Right lobe of liver (tissue), 6 donors: ENCODE measurements around the gene BCKDK. TPM values are rescaled to one million over a fixed set of nuclear protein-coding genes. Genes with fewer than 3 reads are reported as not detected.

ENCODE experiments used
- ATAC-seq, 4 donors: fragments of 200-7000 bp; cut with Tn5 transposase; one replicate each; pipeline ENCODE4 v1.9.1; 2020; ENCODE audit warnings: mild to moderate bottlenecking in 4 of 4, moderate library complexity in 4 of 4
- DNase-seq, 3 donors: peaks; one replicate each; pipeline ENCODE4 v3.0.0-alpha.2; 2020
- H3K27ac ChIP-seq, 3 donors: fragments of 200-600 bp; one replicate each; pipeline ENCODE4 v1.8.0; 2022
- H3K27me3 ChIP-seq, 2 donors: fragments of 200-600 bp; one replicate each; pipeline ENCODE4 v1.8.0; 2022
- H3K36me3 ChIP-seq, 4 donors: fragments of 200-600 bp; sonication (generic) in 1 of 4; one replicate each; pipeline versions ENCODE4 v1.5.1 to v1.8.0; 2017 to 2022; ENCODE audit warnings: control low read depth in 1 of 4
- H3K4me1 ChIP-seq, 4 donors: fragments of 200-600 bp; sonication (generic) in 1 of 4; one replicate each; pipeline versions ENCODE4 v1.5.1 to v1.8.0; 2017 to 2022; ENCODE audit warnings: control low read depth in 1 of 4
- H3K4me3 ChIP-seq, 3 donors: fragments of 200-600 bp; one replicate each; pipeline ENCODE4 v1.8.0; 2022
- H3K9me3 ChIP-seq, 4 donors: fragments of 200-600 bp; sonication (generic) in 1 of 4; one replicate each; pipeline versions ENCODE4 v1.5.1 to v1.8.0; 2017 to 2022; ENCODE audit warnings: control low read depth in 1 of 4
- CTCF ChIP-seq, 4 donors: fragments of 200-600 bp in 3 of 4; fragments of 450-650 bp in 1 of 4; IDR thresholded peaks; one replicate each; pipeline versions ENCODE4 v1.5.1 to v1.8.0; 2016 to 2022; ENCODE audit warnings: antibody characterized with exemption in 4 of 4, mild to moderate bottlenecking in 2 of 4
- POLR2A ChIP-seq: fragments of 450-650 bp; IDR thresholded peaks from one replicate; pipeline ENCODE4 v1.6.1; 2017; ENCODE audit warnings: antibody characterized with exemption, mild to moderate bottlenecking
- WGBS: methylation state at CpG from one replicate; pipeline ENCODE4 v1.1.6; 2018; ENCODE audit warnings: low coverage, low lambda C conversion rate; ENCODE audit not compliant: insufficient coverage; ENCODE audit errors: missing lambda C conversion rate; 5-methylcytosine and 5-hydroxymethylcytosine counted together
- intact Hi-C, 2 donors: fragments of 100-400 bp; cut with DNase I; formaldehyde crosslinking; loops; one replicate each; pipeline versions ENCODE4 v1.11.2 to v1.14.1; 2022
- total RNA-seq, 6 experiments: library from RNA; depleted of rRNA in 2 of 6; stranded (reverse); fragments of >200 nt in 2 of 6; fragmentation: NEBNext Ultra II Directional in 3 of 6; extraction: Animal tissue kit (Norgen Biotek cat#: 25700) in 3 of 6; gene quantifications; one replicate each; pipeline versions ENCODE4 v1.1.0 to v1.2.4, GENCODE V29; 2016 to 2023
- donor health status: DM: no; HTN: yes; CAD: no.
- donor health status: DM: no; HTN: no; CAD: no.
- donor health status: DM: no; HTN: no; CAD: no.
- donor health status: DM: no; HTN: yes; CAD: no.
- donor health status: DM: no; HTN: yes; CAD: no.

BCKDK gene
- total RNA-seq, 6 experiments from 2014 or later = 34.8 to 61.5 (median 41.8) TPM

GRCh38 chr16:31087481-31087880 is 20.7 kb upstream of the BCKDK start:
- TF ChIP-seq CTCF (IDR thresholded peaks at IDR 0.05) (no peak), POLR2A (no peak)
- H3K27ac ChIP-seq = no peak overlapping the region
- peaks cover 0 to 69% (median 33%) of the 10 kb centered on the region in 4 donors for H3K36me3 ChIP-seq
- no peak overlapping the region for H3K4me3 ChIP-seq
- DNase-seq (no peak), ATAC-seq (no peak)
- H3K27me3 ChIP-seq = no peaks in the 10 kb centered on the region
- intact Hi-C loops = loop anchor here in 1 of 2 donors (10.0 kb wide), 1 partner anchor 103 kb away; the partner anchor contains the start of gene HSD3B7
- 57% methylated on average over 1 of the region's 8 CpGs for WGBS
- no peaks in the 10 kb centered on the region for H3K9me3 ChIP-seq
- peaks cover 0 to under 1% (median 0%) of the 10 kb centered on the region in 4 donors for H3K4me1 ChIP-seq

DNA sequence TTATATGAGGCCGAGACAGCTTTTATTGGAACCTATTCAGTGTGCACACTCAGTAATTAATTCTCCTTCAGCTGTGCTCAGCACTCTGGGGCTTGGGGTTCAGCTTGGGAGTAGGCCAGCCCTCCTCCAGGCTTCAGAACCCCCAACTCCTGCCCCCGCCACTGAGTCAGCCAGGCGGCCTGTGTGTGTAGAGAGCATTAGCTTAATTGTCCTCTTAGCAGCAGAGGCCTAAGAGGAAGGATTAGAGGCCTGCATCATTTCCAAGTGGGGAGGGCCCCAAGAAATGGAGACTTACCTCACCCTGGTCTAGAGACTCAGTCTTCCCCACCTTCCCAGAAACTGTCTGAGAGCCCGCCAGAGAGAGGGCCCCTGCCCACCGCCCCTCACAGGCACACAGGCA is 20.2 kb upstream of the BCKDK start:
- intact Hi-C loops = loop anchor here in 1 of 2 donors (10.0 kb wide), 1 partner anchor 103 kb away; the partner anchor contains the start of gene HSD3B7
- Histone ChIP-seq H3K4me1 (peaks cover 0 to 5% (median 0%) of the 10 kb centered on the region in 4 donors), H3K4me3 (no peak overlapping the region), H3K27ac (no peak overlapping the region), H3K36me3 (peaks cover 0 to 70% (median 33%) of the 10 kb centered on the region in 4 donors), H3K9me3 (no peaks in the 10 kb centered on the region), H3K27me3 (no peaks in the 10 kb centered on the region)
- ATAC-seq = no peak
- 80% methylated on average over 1 of the region's 5 CpGs for WGBS
- no peak for DNase-seq
- no peak for TF ChIP-seq POLR2A
- TF ChIP-seq CTCF (IDR thresholded peaks at IDR 0.05) = no peak

DNA sequence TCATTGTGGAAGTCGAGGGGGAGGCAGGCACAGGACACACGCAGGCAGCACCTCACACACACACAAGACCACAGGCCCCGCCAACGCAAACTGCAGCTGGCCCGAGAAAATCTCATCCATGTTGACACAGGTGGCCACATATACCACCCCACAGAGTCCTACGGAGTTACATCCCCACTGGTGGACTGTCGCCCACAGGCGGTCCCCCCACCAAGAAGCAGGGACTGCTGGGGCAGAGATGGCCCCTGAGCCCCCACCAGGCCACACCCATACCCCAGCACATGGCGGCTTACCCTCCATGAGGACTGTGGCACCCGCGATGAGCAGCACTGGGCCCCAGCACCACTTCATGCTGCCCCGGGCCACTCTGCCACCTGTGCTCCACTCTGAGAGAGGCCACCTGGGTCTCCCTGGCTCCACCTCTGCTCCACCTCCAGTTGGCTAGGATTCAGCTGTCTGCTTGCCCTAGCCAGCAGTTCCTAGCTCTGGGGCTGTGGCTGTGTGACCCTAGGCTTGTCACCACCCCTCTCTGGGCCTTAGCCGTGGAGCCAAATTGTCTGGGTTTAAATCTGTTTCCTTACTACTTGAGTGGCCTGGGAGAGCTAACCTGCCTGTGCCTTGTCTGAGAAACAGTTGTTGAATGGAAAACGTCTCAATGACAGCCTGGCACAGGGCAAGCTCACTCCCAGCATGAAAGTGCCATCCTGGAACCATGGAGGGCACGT is 19.6 kb upstream of the BCKDK start, which contains the start of gene PRSS53:
TSS of gene PRSS53 (minus strand) at position 485 of the 725 bp plus-strand sequence. CDS start at position 351, 134 bp downstream.
- WGBS = 54% methylated on average over 3 of the region's 15 CpGs
- H3K27ac ChIP-seq = no peak within 1 kb of the TSS
- intact Hi-C loops = loop anchor here in 1 of 2 donors (10.0 kb wide), 1 partner anchor 104 kb away; the partner anchor contains the start of gene HSD3B7
- no peaks in the 10 kb centered on the region for H3K9me3 ChIP-seq
- TF ChIP-seq CTCF (IDR thresholded peaks at IDR 0.05) = no peak
- TF ChIP-seq POLR2A = no peak
- H3K36me3 ChIP-seq = peaks cover 0 to 70% (median 31%) of the 10 kb centered on the region in 4 donors
- no peak for DNase-seq
- no peak for ATAC-seq
- no peaks in the 10 kb centered on the region for H3K27me3 ChIP-seq
- H3K4me1 ChIP-seq = peaks cover 0 to 9% (median 0%) of the 10 kb centered on the region in 4 donors
- H3K4me3 ChIP-seq = no peak within 1 kb of the TSS

GRCh38 chr16:31089199-31089598 is 19.0 kb upstream of the BCKDK start:
- DNase-seq = no peak
- WGBS = no CpG with 5 or more reads among the region's 8 CpGs
- Histone ChIP-seq H3K4me1 (peaks cover 0 to 9% (median 0%) of the 10 kb centered on the region in 4 donors), H3K9me3 (no peaks in the 10 kb centered on the region), H3K36me3 (peaks cover 0 to 65% (median 29%) of the 10 kb centered on the region in 4 donors), H3K27ac (no peak overlapping the region), H3K4me3 (no peak overlapping the region), H3K27me3 (no peaks in the 10 kb centered on the region)
- ATAC-seq = no peak
- intact Hi-C loops = loop anchor here in 1 of 2 donors (10.0 kb wide), 1 partner anchor 104 kb away; the partner anchor contains the start of gene HSD3B7
- no peak for TF ChIP-seq CTCF (IDR thresholded peaks at IDR 0.05)
- no peak for TF ChIP-seq POLR2A
